Daoy (cell line): ENCODE data around the gene MIR17HG. TPM values are rescaled to one million over a fixed set of nuclear protein-coding genes. Genes with fewer than 3 reads are reported as not detected.
"Not testable (repeated sequence)": the region's sequence is repeated elsewhere in the genome, so short reads cannot be mapped to it uniquely, and the experiment has no call there.

Experiments
- DNase-seq: peaks from one replicate; pipeline ENCODE4 v3.0.0-alpha.2; 2015; ENCODE audit warnings: low read depth
- total RNA-seq: library from RNA; depleted of rRNA; stranded (reverse); fragments of >200 nt; shearing (Covaris generic); gene quantifications from 2 replicates; pipeline ENCODE4 v1.2.3, GENCODE V29; 2014

Gene MIR17HG
- total RNA-seq, 1 experiment from 2014 or later, result 8.5 TPM

DNA sequence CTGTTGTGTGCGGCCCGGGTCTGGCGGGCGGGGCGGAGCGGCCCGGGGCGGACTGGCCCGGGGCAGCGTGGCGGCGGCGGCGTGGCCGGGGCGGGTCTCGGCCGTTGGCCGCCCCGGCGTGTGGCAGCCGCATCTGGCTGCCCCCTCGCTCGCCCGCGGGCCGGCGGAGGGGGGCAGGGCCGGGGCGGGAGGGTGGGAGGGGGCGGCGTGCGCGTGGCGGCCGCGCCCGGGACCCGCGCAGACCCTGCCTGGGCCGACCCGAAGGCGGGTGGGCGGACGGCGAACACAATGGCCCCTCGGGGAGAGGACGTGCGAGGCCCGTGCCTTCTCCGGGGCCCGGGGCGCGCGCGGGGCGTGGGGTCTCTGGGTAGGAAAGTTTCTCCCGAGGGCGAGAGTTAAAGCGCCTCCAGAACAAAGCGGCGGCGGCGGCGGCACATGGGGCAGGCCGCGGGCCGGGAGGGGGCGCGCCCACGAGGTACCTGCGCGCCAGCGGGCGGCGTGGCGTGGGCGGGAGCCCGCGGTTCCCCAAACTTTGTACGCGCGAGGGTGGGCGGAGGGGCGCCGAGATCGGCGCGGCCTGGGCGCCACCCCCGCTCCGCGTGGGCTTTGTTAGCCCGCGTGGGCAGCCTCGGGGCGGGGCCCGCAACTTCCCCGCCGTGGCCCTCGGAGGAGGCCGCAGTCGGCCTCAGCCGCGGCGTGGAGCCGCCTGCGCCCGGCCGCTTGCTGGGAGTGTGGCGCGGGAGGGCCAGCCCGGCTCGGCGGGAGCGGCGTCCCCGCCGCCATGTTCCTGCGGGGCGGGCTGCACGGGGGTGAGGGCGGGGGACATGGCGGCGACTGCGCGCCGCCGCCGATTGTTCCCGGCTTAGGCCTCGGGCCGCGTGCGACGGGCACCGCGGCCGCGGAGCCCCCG, 764 bp downstream of the MIR17HG start:
- peak; percentile 26 for DNase-seq

DNA sequence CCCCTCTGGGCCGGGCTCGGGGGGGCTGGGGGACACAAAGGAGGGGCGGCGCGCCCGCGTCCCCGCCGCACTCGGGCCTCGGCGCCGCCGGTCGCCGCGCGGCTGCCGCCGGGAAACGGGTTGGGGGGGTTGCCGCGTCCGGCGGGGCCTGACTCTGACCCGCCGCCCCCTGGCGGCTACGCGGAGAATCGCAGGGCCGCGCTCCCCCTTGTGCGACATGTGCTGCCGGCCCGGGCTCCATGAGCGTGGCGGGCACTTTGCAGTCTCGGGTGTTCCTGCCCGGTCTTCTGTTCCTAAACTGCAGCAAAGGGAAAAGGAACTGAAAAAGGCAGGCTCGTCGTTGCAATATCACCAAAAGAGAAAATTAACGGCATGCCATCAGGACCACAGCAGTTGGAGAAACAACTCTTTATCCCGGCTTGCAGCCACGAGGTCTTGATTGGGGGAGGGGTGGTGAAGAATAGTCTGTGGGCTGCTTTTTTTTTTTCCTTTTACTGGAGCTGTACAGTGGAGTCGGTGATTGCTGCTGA, 1.5 kb downstream of the MIR17HG start:
- DNase-seq, result peak; percentile 87

GRCh38 chr13:91349992-91350911, 2.8 kb downstream of the MIR17HG start:
- no peak for DNase-seq

DNA sequence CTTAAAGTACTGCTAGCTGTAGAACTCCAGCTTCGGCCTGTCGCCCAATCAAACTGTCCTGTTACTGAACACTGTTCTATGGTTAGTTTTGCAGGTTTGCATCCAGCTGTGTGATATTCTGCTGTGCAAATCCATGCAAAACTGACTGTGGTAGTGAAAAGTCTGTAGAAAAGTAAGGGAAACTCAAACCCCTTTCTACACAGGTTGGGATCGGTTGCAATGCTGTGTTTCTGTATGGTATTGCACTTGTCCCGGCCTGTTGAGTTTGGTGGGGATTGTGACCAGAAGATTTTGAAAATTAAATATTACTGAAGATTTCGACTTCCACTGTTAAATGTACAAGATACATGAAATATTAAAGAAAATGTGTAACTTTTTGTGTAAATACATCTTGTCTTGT, 3.6 kb downstream of the MIR17HG start:
- no peak for DNase-seq

GRCh38 chr13:91351980-91352379, 4.5 kb downstream of the MIR17HG start:
- no peak for DNase-seq

DNA sequence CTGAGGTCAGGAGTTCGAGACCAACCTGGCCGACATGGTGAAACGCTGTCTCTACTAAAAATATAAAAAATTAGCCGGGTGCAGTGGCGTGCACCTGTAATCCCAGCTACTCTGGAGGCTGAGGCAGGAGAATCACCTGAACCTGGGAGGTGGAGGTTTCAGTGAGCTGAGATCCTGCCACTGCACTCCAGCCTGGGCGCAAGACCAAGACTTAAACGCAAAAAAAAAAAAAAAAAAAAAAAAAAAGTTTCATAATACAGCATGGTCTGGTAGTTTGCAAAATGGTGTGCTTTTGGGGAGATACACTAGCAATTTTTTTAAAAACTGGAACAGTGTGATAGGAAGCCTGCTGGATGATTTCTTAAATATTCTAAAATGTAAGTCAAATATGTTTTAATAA, 5.4 kb downstream of the MIR17HG start:
- DNase-seq, result not testable (repeated sequence)

DNA sequence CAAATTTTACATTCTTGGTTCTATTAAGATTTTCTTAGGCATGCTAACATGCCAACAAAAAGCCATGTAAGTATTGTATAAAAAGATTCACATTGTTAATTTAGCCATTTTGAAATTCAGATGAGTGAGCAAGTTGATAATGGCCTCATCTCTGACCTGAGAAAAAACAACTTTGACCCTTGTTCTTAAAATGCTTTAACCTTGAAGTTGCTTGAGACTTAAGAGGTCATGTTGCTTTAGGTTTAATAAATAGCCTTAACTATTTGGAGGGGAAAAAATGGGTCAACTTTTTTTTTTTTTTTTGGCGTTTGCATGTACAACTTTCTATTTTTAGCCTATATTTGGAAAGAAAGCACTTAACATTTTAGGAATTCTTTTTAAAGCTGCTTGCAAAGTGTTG, 6.0 kb downstream of the MIR17HG start:
- no peak for DNase-seq

GRCh38 chr13:91355099-91355825, 7.8 kb downstream of the MIR17HG start:
- no peak for DNase-seq

GRCh38 chr13:91355826-91356710, 8.6 kb downstream of the MIR17HG start:
- DNase-seq, result no peak

- no peak for DNase-seq
Measured at GRCh38 chr13:91356919-91357612, 9.6 kb downstream of the MIR17HG start.

DNA sequence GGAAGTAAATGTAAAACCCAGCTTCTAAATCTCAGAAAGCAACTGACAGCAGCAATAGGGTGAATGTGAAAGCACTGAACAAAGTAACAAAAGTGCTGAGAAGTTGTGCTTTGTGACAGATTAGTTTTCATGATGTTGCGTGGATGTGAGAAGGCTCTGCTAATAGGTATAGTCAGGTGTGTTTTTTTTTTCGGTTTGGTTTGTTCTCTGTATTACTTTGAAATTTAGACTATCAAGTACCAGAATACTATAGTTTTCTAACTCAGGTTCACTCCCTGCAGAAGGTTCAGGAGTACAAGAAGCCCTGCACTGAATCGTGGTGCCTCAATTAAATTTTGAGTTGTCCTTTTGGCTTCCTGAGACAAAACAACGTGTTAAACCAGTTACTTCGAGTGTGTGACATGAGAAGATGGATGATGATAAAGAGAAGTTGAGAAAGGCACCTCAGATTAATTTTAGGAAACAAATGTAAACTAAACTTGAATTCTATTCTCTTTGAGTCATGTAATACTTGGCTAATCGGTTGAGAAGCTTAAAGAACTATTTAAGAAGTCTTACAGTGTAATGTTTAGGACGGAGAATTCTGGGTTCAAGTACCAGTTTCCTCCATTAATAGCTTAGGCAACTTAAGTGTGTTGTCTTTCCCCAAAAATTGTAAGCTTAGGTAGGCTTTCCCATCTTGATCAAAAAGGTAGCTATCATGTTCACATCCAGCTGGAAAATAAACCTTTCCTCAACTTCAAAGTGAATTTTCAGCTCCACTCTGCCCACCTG, 10.3 kb downstream of the MIR17HG start:
- DNase-seq, result no peak

DNA sequence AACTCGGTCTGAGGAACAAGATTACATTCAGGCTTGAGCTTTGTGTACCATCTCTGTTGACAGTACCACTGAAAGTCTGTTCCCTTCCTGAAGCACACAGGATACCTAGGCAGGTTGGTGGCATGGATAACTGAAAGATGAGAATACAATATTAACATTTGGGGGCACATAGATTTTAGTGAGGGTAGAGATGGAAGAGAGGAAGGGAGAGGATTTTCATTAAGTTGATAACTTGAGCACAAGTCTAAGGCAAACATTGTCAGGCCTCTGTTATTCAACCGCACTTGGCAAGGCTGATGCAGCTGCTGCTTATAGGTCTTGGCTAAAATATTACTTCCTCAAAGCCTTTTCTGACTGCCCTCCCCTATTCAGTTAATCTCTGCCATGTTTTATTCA, 10.9 kb downstream of the MIR17HG start:
- DNase-seq, result no peak

DNA sequence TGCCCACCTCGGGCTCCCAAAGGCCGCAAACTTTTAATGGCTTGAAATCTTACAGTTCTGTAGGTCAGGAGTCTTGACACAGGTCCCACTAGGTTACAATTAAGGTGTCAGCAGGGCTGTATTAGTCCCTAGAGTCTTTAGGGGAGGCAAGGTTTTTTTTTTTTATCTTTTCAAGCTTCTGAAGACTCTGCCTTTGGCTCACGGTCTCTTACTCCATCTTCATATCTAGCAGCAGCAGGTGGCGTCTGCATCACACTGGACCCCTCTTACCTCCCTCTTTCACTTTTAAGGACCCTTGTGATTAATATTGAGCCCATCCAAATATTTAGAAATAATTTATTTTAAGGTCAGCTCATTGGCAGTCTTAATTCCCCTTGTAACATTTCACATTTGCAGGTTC, 11.6 kb downstream of the MIR17HG start:
- DNase-seq, result no peak

- no peak for DNase-seq
Measured at GRCh38 chr13:91359631-91360030, 12.1 kb downstream of the MIR17HG start.

DNA sequence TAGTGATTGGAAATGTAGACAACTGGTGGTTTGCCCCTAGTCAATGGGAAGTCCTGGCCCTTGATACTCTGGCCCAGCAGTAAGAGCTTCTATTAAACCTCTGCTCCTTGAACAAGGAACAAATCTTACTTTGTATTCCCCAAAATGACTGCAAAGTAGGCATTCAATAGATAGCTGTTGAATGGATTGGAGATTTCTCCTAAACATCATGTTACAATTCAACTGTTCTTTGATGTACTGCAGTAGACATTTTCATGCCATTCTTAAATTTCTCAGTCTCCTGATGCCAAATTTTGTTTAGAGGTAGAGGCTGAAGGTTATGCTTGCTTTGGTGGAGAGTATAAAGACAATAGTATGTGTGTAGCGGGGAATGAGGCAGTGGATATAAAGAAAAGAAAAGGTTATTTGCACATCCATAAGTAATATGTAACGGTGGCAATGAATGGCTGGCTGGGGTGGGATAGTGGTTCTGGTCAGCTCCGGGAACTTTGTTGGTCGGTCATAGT, 12.8 kb downstream of the MIR17HG start:
- DNase-seq, result no peak

DNA sequence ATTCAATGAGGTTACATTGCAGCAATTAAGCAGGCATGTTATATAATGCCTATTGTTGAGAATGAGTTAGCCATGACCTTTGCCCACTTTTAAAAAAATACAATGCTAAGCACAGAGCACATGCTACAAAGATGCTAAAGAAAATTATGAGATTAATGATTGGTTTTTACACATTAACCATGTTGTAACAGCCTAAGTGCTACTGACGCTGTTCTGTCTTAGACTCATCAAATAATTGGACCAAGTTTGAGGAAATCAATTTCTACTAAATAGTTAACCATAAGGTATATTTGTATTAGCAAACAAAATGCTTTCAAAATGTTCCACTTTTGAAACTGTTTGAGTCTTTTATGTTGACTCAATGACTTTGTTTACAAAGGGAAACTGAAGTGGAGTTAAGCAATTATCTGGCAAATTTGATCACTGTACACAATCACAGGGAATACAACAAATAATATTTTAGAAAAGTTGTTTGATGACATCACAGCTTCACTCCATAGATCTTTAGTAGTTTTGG, 14.3 kb downstream of the MIR17HG start:
- DNase-seq, result no peak

DNA sequence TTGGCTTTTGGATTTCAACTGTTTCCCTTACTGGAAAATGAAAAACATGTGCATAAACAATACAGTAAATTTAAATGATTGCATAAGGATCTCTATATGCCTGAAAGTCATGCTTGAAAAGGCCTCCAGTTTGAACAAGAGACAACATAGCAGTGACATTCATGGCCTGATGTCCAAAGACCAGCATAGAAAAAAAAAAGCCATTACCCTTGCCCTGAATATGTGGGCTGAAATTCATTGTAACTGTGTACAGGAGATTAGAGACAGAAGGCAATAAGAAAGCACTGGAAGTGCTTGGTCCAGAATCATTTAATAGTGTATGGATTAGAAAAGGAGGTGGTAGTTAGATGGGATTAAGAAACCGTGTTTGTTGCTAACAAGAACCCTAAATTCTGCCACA, 15.4 kb downstream of the MIR17HG start:
- no peak for DNase-seq

GRCh38 chr13:91368101-91368500, 20.6 kb downstream of the MIR17HG start:
- no peak for DNase-seq
